Gastrocnemius medialis (tissue), 4 donors: Measurements from ENCODE around the gene RASSF4. TPM values are rescaled to one million over a fixed set of nuclear protein-coding genes. Genes with fewer than 3 reads are reported as not detected.

Experiments
- ATAC-seq, 2 donors: fragments of 150-250 bp; one replicate each; pipeline ENCODE4 v1.9.1; 2016
- DNase-seq, 2 donors: peaks; one replicate each; pipeline ENCODE4 v3.0.0-alpha.2; 2019
- H3K27ac ChIP-seq, 4 donors: fragments of 200-600 bp; sonication (generic); 1 replicate in 1 of 4; 2 replicates in 3 of 4; pipeline ENCODE4 v1.5.1; 2016 to 2018; ENCODE audit warnings: mild to moderate bottlenecking in 2 of 4, moderate library complexity in 1 of 4
- H3K27me3 ChIP-seq, 3 donors: fragments of 200-600 bp; sonication (generic) in 2 of 3; 1 replicate in 1 of 3; 2 replicates in 2 of 3; pipeline versions ENCODE4 v1.5.1 to v1.6.0; 2016 to 2019; ENCODE audit warnings: mild to moderate bottlenecking in 1 of 3, moderate library complexity in 1 of 3
- H3K36me3 ChIP-seq, 2 donors: fragments of 200-600 bp; sonication (generic) in 1 of 2; one replicate each; pipeline ENCODE4 v1.5.1; 2017 to 2018
- H3K4me1 ChIP-seq, 2 donors: fragments of 200-600 bp; sonication (generic) in 1 of 2; one replicate each; pipeline ENCODE4 v1.5.1; 2016 to 2017; ENCODE audit warnings: mild to moderate bottlenecking in 2 of 2
- H3K4me3 ChIP-seq, 4 donors: fragments of 200-600 bp; sonication (generic) in 3 of 4; 1 replicate in 1 of 4; 2 replicates in 3 of 4; pipeline ENCODE4 v1.5.1; 2016 to 2019; ENCODE audit warnings: mild to moderate bottlenecking in 2 of 4
- H3K9me3 ChIP-seq, 3 donors: fragments of 200-600 bp; sonication (generic) in 2 of 3; 1 replicate in 1 of 3; 2 replicates in 2 of 3; pipeline ENCODE4 v1.5.1; 2016 to 2019
- POLR2A ChIP-seq, 2 donors: fragments of 450-650 bp; IDR thresholded peaks; one replicate each; pipeline ENCODE4 v1.6.1; 2017; ENCODE audit warnings: antibody characterized with exemption in 2 of 2, mild to moderate bottlenecking in 2 of 2, moderate library complexity in 2 of 2
- in situ Hi-C, 4 donors: fragments of 200-750 bp; cut with MboI; loops; one replicate each; pipeline versions ENCODE4 v1.15.0 to v1.8.0; 2017; ENCODE audit warnings: low sequenced_read_pairs in 4 of 4
- intact Hi-C: fragments of 100-400 bp; cut with DNase I; formaldehyde crosslinking; loops from one replicate; pipeline ENCODE4 v1.15.1; 2023; ENCODE audit warnings: low total_unique reads
- total RNA-seq, 4 donors: library from RNA; depleted of rRNA; stranded (reverse); fragments of >200 nt; gene quantifications; one replicate each; pipeline versions ENCODE4 v1.1.0 to v1.2.3, GENCODE V29; 2016
- TF ChIP-seq, protein P1 (sequence below), 5 experiments: fragments of 450-650 bp in 3 of 5; fragments of 200-600 bp in 2 of 5; sonication (generic) in 2 of 5; IDR thresholded peaks in 4 of 5; conservative IDR thresholded peaks in 1 of 5; 1 replicate in 4 of 5; 2 replicates in 1 of 5; pipeline ENCODE4 v1.5.1; 2016 to 2019; ENCODE audit warnings: antibody characterized with exemption in 5 of 5, mild to moderate bottlenecking in 3 of 5, moderate library complexity in 3 of 5

RASSF4 gene
- total RNA-seq, 4 donors from 2014 or later, result 9.4 to 39.7 (median 24.0) TPM

DNA sequence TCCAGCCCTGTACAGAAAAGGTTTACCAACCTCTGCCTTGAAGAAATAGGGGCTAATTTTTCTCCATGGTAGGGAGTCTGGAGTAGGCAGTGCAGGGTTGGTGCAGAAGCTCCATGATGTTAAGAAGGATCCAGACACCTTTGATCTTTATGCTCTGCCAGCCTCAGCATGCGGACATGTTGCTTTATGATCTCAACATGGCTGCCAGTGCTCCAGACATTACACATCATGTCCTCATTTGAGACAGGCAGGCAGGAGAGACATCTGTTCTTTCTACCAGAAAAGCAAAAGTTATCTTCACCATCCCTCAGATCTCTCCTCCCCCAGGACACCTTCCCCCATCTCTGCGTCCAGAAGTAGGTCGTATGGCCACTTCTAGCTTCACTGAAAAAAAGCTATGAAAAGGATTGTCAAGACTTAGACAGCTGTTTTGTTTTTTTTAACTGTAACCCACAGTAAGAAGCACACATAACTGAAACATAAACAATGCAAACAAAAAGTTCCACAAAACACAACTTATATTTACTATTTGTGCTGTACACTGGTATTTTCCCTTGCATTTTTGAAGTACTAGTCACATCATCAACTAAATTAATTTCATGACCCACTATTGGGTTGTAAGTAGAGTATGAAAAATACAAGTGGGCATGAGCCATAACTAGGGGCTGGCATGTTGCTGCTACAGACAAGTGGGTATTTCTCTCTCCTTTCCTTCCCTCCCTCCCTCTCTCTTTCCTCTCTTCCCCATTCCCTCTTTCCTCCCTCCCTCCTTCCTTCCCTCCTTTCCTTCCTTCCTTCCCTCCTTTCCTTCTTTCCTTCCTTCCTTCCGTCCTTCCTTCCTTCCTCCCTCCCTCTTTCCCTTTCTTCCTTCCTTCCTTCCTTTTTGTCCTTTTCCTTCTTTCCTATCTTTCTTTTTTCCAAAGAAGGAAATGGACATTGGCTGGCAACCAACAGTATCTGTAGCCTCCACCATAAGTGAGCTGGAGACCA lies 2.6 kb upstream of the RASSF4 start:
- no peak for ATAC-seq
- Histone ChIP-seq H3K4me1 (peaks cover 31 to 46% of the 10 kb centered on the region in 2 donors), H3K36me3 (peaks cover 0 to 10% of the 10 kb centered on the region in 2 donors), H3K9me3 (no peaks in the 10 kb centered on the region), H3K27me3 (no peaks in the 10 kb centered on the region), H3K4me3 (no peak overlapping the region), H3K27ac (peak overlapping the region; percentile 92 to 97 (median 95))
- no peak for DNase-seq
- intact Hi-C loops (no loop called here), in situ Hi-C loops (no loop called here)
- TF ChIP-seq, protein P1, sequence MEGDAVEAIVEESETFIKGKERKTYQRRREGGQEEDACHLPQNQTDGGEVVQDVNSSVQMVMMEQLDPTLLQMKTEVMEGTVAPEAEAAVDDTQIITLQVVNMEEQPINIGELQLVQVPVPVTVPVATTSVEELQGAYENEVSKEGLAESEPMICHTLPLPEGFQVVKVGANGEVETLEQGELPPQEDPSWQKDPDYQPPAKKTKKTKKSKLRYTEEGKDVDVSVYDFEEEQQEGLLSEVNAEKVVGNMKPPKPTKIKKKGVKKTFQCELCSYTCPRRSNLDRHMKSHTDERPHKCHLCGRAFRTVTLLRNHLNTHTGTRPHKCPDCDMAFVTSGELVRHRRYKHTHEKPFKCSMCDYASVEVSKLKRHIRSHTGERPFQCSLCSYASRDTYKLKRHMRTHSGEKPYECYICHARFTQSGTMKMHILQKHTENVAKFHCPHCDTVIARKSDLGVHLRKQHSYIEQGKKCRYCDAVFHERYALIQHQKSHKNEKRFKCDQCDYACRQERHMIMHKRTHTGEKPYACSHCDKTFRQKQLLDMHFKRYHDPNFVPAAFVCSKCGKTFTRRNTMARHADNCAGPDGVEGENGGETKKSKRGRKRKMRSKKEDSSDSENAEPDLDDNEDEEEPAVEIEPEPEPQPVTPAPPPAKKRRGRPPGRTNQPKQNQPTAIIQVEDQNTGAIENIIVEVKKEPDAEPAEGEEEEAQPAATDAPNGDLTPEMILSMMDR (IDR thresholded peaks at IDR 0.05 in 4 of 5, conservative IDR thresholded peaks at IDR 0.05 in 1 of 5), result no peak
- no peak for TF ChIP-seq POLR2A (IDR thresholded peaks at IDR 0.05)

GRCh38 chr10:44958196-44958897 lies 1.3 kb upstream of the RASSF4 start:
- Histone ChIP-seq H3K27me3 (no peaks in the 10 kb centered on the region), H3K4me3 (peak overlapping the region; percentile 72 to 89 (median 86)), H3K27ac (peak overlapping the region; percentile 92 to 97 (median 95)), H3K36me3 (peaks cover 0 to 10% of the 10 kb centered on the region in 2 donors), H3K9me3 (no peaks in the 10 kb centered on the region), H3K4me1 (peaks cover 44 to 54% of the 10 kb centered on the region in 2 donors)
- TF ChIP-seq, protein P1 (IDR thresholded peaks at IDR 0.05 in 4 of 5, conservative IDR thresholded peaks at IDR 0.05 in 1 of 5), result no peak
- no peak for TF ChIP-seq POLR2A (IDR thresholded peaks at IDR 0.05)
- ATAC-seq (peak; percentile 26 to 75), DNase-seq (no peak)
- intact Hi-C loops (no loop called here), in situ Hi-C loops (no loop called here)

- intact Hi-C loops, result loop anchor here (1.0 kb wide), 2 partner anchors 19 to 27 kb away; partner anchors contain the start of gene DEPP1
- TF ChIP-seq POLR2A (IDR thresholded peaks at IDR 0.05), result no peak
- TF ChIP-seq, protein P1 (IDR thresholded peaks at IDR 0.05 in 4 of 5, conservative IDR thresholded peaks at IDR 0.05 in 1 of 5), result no peak
- DNase-seq, result no peak
- no peaks in the 10 kb centered on the region for H3K27me3 ChIP-seq
- peak overlapping the region; percentile 92 to 97 (median 95) for H3K27ac ChIP-seq
- H3K4me1 ChIP-seq, result peaks cover 49 to 58% of the 10 kb centered on the region in 2 donors
- ATAC-seq, result no peak
- peak overlapping the region; percentile 72 to 89 (median 86) for H3K4me3 ChIP-seq
- H3K9me3 ChIP-seq, result no peaks in the 10 kb centered on the region
- in situ Hi-C loops, result no loop called here
- peaks cover 0 to 9% of the 10 kb centered on the region in 2 donors for H3K36me3 ChIP-seq
Observed at GRCh38 chr10:44958898-44959246, 730 bp upstream of the RASSF4 start.

GRCh38 chr10:44960088-44960460 lies 472 bp downstream of the RASSF4 start:
- TF ChIP-seq POLR2A (IDR thresholded peaks at IDR 0.05), result no peak
- TF ChIP-seq, protein P1 (IDR thresholded peaks at IDR 0.05 in 4 of 5, conservative IDR thresholded peaks at IDR 0.05 in 1 of 5), result no peak
- Histone ChIP-seq H3K27me3 (no peaks in the 10 kb centered on the region), H3K4me3 (peak overlapping the region; percentile 72 to 89 (median 86)), H3K27ac (peak overlapping the region; percentile 92 to 97 (median 95)), H3K4me1 (peaks cover 61 to 67% of the 10 kb centered on the region in 2 donors), H3K9me3 (no peaks in the 10 kb centered on the region), H3K36me3 (peaks cover 0 to 5% of the 10 kb centered on the region in 2 donors)
- in situ Hi-C loops, result no loop called here
- intact Hi-C loops, result no loop called here
- DNase-seq (no peak), ATAC-seq (no peak)
